Skin epidermis (tissue), 12 donors: ENCODE measurements around the gene ARHGAP32.

Experiments used
- H3K27ac ChIP-seq, 21 experiments: fragments of 200-600 bp; sonication (generic) in 11 of 21; one replicate each; pipeline ENCODE4 v1.5.0; 2020; ENCODE audit warnings: mild to moderate bottlenecking in 3 of 21, inconsistent platforms in 2 of 21, moderate library complexity in 2 of 21
- H3K4me3 ChIP-seq, 7 experiments: fragments of 200-600 bp; sonication (generic) in 2 of 7; one replicate each; pipeline ENCODE4 v1.5.0; 2020; ENCODE audit warnings: inconsistent platforms in 2 of 7, mild to moderate bottlenecking in 2 of 7, moderate library complexity in 1 of 7

The ARHGAP32 gene

DNA sequence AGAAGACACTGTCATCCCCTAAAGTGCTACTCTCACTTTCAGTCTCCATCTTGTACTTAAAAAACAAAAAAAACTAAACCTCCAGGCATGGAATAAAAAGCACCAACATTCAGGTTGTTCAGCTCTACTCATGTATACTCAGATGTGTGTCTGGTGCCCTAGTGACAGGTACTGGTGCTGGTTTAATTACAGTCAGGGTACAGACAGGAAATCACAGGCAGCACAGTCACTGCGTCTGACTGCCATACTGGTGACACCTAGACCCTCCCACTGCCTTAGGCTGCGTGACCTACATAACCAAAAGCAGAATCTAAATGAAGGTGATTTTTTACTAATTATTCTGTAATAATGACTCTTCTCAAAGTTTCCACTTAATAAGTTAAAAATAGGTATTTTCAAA is at the start of gene ARHGAP32:
ARHGAP32 (minus strand) TSS at position 176 of the 400 bp plus-strand sequence; CDS start at position 49, 127 bp downstream.
- peak within 1 kb of the TSS in 2 of 7 experiments; percentile 12 to 23 for H3K4me3 ChIP-seq
- peak within 1 kb of the TSS in 20 of 21 experiments; percentile 2 to 80 (median 69) for H3K27ac ChIP-seq

DNA sequence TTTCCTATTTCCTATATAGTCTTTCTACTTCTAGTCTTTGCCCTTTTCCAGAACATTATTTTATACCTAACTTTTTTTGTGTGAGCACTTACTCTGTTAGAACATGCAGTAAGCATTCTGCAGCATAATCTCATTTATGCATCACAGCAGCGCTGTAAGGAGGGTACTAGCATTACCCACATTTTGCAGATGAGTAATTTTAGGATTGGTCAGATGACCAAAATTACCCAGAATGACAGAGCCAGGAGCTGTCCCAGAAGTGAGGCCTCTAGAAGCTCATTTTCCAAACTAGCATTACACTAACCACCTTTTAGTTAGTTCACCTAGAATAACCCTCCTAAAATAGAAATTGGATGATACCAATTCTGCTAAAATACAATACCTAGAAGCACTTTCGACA is 47.1 kb upstream of the ARHGAP32 start:
- no peak overlapping the region for H3K4me3 ChIP-seq
- H3K27ac ChIP-seq = no peak overlapping the region

DNA sequence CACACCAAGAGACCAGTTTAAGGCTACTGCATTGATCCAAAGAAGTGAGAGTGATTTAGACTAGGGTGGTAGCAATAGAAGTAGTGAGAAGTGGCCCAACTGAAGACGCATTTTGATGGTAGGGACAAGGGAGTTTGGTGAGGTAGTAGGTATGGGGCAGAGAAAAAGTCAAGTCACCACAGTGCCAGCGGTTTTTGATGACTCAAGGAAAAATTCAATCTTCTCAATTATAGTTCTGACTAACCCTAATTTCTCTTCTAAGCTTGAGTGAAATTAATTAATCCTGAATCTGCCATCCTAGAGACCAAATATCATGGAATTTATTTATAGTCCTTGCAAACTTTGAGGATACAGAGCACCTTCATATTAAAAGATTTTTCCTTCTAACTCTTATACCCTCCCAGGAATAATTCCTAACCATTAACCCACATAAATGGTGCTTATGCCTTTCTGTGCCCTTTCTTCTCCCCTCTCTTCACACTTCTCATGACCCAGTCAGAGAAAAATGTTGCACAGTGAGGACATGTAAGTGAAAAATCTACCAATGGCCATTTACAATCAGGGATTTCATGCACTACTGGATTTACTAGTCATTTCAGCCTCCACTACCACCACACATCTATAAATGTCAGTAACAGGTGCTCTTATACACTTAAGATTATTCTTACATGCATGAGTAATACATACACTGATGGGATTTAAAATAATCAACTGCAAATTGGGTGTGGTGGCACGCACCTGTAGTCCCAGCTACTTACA is 45.9 kb upstream of the ARHGAP32 start:
- H3K4me3 ChIP-seq = no peak overlapping the region
- H3K27ac ChIP-seq = no peak overlapping the region

DNA sequence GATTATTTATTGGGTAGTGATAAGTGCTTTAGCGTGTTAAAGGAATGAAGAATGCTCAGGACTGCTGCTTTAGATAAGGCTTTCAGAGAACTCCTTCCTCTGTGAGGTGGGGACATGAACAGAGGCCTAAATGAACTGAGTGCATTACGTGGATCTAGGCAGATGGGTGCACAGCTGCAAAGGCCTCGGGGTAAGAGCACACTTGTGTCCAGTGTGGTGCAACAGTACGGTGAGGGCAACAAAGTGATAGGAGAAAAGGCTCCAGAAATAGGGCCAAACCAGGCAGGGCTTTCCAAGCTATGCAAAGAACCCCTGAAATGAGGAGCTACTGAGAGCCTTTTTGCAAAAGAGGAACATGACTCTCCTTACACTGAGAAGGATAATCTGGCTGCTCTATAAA is 45.3 kb upstream of the ARHGAP32 start:
- H3K4me3 ChIP-seq = no peak overlapping the region

DNA sequence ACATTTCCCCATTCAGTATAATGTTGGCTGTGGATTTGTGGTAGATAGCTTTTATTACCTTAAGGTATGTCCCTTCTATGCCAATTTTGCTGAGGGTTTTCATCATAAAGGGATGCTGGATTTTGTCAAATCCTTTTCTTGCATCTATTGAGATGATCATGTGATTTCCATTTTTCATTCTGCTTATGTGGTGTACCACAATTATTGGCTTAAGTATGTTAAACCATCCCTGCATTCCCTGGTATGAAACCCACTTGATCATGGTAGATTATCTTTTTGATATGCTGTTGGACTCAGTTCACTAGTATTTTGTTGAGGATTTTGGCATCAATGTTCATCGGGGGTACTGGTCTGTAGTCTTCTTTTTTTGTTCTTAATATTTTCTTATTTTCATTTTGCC is 44.7 kb upstream of the ARHGAP32 start:
- Histone ChIP-seq H3K4me3 (no peak overlapping the region), H3K27ac (no peak overlapping the region)

More for the DNA sequence above, 45.3 kb upstream of the ARHGAP32 start:
- H3K27ac ChIP-seq = no peak overlapping the region

DNA sequence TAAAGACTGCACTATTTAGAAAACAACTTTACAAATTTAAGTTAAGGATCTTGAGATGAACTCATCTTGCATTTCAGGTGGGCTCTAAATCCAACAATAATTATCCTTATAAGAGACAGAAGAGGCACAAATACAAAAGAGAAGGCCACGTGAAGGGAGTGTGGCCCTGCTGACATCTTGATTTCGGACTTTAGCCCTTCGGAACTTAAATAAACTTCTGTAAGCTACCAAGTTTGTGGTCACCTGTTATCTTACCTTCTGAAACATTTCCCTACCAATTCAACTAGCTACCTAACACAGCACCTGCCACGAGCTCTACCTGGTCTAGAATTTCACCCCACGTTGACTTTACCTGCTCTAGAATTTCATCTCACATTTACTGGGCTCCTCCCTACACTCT is 42.9 kb upstream of the ARHGAP32 start:
- no peak overlapping the region for H3K27ac ChIP-seq
- H3K4me3 ChIP-seq = no peak overlapping the region

DNA sequence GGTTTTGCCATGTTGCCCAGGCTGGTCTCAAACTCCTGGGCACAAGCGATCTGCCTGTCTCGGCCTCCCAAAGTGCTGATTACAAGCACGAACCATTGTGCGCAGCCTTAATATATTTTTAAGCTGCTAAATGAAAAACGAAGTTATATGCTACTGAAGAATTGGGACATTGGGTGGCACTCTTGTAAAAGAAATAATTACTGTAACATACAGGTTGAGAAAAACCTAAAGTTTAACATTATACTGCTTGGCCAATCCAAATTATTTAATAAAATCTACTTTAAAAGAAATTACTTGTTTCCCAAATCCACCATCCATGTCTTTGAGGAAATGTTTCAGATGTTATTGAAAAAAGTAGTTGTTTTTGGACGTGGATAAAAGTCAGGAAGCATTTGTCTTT is 37.9 kb upstream of the ARHGAP32 start:
- Histone ChIP-seq H3K27ac (no peak overlapping the region), H3K4me3 (no peak overlapping the region)

DNA sequence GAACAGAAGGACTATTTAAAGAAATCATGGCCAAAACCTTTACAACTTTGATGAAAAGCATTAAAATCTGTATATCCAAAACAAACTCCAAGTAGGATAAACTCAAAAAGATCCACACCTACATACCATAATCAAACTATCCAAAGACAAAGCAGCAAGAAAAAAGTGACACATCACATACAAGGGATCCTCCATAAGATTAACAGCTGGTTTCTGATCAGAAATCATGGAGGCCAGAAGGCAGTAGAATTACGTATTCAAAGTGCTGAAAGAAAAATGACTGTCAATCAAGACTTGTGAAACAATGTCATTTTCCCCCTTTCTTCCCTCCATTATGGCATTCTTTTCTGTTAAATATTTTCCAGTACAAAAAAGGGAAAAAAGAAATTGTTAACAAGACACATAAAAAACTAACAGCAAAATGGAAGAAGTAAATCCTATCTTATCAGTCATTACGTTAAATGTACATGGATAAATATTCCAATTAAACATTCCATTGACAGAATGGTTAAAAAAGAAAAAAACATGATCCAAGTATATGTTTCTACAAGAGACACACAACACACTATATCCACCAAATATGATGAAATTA is 34.2 kb upstream of the ARHGAP32 start:
- Histone ChIP-seq H3K27ac (no peak overlapping the region), H3K4me3 (no peak overlapping the region)

DNA sequence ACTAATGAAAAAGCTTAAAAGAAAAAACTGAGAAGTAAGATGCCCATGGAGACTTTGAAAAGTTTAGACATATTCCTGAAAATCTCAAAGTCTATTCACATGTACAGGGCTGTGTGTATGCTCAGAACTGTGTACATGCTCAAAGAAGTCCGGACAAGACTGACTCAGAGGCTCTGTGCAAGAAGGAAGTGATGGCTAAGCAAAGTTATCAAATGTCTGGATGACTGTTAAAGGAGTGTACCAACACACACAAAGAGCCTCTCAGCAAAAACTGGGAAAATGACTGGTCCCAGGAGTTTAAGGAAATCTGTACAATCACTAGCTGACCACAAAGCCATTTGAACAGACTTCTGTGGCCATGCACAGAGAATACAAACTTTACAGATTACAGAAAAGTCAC is 33.1 kb upstream of the ARHGAP32 start:
- Histone ChIP-seq H3K27ac (no peak overlapping the region), H3K4me3 (no peak overlapping the region)

DNA sequence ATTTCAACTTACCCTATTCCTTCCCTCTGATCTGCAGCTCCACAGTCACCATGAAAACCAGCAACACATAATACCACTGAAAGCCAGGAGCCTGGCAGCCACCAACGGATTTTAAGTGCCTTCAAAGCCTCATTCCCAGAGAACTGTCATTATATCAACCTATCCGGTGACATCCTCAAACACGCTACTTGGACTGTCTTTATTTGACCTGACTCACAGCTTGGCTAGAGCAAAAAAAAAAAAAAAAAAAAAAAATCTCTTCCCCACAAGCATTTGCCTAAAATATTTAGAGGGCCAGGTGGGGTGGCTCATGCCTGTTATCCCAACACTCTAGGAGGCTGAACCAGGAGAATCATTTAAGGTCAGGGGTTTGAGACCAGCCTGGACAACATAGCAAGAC is 32.4 kb upstream of the ARHGAP32 start:
- no peak overlapping the region for H3K4me3 ChIP-seq
- H3K27ac ChIP-seq = no peak overlapping the region

DNA sequence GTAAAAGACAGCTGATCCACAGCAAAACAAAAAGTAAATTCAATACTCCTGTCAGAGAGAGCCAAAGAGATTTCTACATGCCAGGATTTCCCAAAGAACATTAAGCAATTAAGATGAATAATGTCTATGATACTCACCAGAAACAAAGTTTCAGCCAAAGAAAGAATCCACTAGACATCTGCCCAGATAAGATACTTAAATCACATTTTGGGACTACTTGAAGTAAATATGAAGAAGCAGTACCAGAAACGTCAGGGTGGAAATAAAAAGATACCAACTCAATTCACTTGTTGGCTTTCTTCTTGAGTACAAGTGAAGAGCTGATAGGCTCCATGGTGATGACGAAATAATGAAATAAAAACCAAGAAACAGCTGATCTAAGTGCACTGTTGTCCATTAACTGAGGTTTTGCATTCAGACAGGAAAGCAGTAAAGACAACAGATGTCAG is 31.6 kb upstream of the ARHGAP32 start:
- Histone ChIP-seq H3K4me3 (no peak overlapping the region), H3K27ac (peak overlapping the region in 1 of 21 experiments; percentile 27)

DNA sequence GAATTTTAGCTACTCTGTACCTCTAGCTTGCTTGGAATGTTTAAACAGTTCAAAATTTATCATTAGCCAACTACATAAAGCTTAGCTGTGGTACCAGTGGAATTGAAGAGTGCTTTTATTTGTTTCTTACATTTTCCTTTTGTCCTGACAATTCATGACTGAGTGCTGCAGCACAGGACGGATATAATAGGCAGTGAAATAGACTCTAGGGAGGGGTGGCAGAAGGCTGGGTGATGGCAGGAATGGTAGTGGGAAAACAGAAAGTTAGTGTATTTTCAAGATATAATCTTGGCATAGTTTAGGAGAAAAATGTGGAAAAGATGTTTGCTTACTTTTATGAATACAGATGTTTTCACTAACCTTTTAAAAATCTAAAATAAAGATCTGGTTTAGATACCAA is 31.1 kb upstream of the ARHGAP32 start:
- H3K4me3 ChIP-seq = no peak overlapping the region
- peak overlapping the region in 4 of 21 experiments; percentile 3 to 66 (median 10) for H3K27ac ChIP-seq

DNA sequence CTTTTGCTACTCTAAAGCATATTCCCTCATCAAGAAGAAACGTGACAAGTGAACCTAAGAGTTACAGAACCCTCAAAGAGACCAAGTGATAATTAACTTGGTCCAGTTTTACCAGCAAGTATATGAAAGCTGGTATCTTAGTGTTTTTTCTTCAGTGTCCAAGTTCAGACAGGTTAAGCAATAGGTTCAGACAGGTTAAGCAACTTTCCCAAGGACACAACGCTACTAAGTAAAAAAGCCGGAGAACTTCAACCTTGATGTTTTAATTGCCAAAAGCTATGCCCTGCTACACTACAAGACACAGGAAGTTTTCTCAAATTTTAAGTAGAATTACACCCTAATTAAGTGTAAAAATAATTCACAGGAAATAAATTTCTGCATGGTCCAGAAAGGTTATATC is 30.0 kb upstream of the ARHGAP32 start:
- Histone ChIP-seq H3K4me3 (no peak overlapping the region), H3K27ac (no peak overlapping the region)

DNA sequence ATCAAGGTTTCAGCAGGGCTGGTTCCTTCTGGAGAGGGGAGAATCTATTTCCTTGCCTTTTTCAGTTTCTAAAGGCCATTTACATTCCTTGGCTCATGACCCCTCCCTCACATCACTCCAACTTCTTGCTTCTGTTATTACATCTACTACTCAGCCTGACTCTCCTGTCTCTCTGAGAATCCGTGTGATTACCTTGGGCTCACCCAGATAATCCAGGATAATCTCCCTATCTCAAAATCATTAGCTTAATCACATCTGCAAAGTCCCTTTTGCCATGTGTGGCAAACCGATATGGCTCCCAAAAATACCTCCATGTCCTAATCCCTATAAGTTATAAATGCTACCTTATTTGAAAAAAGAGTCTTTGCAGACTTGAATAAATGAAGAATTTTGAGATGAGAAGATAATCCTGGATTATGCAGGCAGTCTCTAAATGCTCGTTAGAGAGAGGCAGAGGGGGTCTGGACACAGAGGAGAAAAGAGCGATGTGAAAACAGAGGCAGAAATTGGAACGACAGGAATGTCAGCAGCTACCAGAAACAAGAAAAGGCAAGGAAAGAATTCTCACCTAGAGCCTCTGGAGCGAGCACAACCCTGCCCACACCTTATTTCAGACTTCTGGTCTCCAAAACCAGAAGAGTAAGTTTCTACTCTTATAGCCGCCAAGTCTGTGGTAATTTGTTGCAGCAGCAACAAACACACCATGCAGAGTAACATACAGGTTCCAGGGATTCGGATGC is 23.6 kb upstream of the ARHGAP32 start:
- H3K27ac ChIP-seq = peak overlapping the region in 3 of 21 experiments; percentile 40 to 51 (median 46)
- H3K4me3 ChIP-seq = no peak overlapping the region

DNA sequence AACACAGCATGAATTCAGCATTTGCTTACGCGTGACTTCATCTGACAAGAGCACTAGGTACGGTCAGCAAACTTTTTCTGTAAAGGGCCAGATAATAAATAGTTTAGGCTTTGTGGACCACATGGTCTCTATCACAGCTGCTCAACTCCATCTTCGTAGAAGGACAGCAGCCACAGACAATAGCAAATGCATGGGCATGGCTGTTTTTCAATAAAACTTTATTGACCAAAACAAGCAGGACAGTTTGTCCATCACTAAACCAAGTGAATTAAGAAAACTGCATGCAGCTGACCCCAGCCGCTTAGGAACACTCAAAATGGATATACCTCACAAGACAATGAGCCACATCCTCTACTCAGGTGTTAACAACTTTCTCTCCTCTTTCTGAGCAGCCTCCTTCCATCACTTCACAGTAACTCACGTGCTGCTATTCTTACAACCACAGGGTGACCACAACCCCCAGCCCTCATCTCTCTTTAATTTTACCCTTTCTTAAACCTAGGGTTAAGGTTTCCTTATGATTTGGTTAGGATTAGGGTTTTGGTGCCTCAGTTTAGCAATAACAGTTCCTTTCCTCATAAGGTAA is 22.7 kb upstream of the ARHGAP32 start:
- H3K27ac ChIP-seq = peak overlapping the region in 1 of 21 experiments; percentile 40
- H3K4me3 ChIP-seq = no peak overlapping the region

DNA sequence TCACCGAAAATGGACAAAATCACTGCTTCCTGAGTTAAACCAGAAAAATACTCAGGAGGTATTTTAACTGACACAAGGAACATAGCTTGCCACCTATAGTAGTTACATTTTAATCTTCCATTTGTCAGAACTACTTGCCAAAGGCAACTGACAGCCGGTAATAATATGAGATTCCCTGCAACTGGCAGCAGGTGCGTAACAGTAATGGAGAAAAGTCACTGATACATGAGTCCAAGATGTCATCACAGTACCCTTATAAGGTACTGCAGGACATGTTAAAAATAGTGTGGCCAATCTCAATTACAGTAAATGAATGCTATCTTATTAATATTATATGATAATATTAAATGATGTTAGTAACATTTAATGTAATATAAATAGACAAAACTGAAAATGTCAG is 21.1 kb upstream of the ARHGAP32 start:
- Histone ChIP-seq H3K4me3 (no peak overlapping the region), H3K27ac (no peak overlapping the region)

DNA sequence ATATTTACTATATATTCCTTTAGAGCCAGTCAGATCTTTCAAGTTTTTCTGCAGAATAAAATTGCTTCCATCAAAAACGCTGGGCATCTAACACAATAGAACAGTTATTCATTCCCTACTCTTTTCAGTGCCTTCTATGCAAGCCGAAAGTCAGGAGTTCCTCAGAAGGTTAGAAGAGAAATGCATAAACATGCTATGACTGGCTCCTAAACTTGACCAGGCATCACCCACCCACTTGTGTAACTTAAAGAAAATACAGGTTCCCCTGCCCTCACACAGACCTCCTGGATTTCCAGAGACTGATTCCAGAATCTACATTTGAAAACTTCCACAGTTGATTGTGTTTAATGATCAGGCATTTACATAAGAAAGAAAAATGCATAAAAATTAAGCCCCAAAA is 19.3 kb upstream of the ARHGAP32 start:
- peak overlapping the region in 2 of 21 experiments; percentile 13 to 20 for H3K27ac ChIP-seq
- no peak overlapping the region for H3K4me3 ChIP-seq

DNA sequence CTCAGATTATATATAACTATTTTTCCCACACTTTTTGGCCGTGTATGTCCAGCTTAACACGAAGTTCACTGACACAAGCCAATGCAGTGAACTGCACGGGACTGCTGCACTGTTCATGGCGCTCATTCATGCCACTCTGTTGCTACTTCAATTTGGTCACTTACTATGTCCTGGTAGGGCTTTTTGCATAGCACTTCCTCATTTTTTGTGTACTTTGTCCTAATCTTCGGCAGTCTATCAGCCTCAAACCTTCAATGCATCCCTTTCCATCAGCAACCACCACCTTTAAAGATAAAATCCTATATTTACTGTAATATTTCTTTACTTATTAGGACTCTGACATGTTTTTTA is 18.7 kb upstream of the ARHGAP32 start:
- peak overlapping the region in 4 of 21 experiments; percentile 21 to 55 (median 34) for H3K27ac ChIP-seq
- no peak overlapping the region for H3K4me3 ChIP-seq

DNA sequence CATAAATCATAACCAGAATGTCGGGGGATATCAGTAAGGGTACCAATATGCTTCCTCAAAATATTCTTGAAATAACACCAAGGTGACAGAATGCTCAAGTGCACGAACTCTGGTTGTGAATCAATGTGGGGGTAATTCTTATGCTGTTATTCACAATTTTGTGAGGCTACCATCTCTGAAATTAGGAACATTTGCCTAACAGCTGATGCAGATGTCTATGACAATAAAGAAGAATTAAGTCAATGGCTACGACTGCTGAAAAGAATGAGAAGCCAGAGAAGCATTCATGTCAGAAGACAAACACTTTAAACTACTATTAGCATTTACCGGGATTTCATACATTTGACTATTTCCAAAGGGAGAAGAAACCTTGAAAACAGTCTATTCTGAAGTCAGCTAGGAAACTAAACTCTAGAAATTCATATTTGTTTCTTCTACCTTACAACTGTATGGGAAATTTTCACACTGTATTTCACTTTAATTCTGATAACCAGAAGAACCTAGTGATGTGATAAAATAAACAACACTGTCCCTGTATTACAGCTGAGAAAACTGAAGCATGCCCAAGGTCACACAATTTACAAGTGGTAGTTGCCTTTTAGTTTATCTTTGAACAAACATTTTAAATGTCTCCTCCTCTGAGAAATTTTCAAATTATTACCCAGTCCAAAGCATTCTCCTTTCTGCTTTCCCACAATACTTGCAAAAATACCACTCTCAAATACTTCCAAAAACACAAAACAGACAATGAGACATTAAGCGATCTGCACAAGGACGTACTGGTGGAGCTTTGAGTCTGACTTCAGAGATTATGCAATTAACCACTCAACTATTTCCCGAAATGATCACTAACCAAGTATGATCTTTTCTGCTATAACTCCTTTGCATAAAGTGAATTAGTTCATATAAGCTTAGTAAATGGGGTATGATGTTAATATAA is 18.0 kb upstream of the ARHGAP32 start:
- Histone ChIP-seq H3K4me3 (no peak overlapping the region), H3K27ac (peak overlapping the region in 3 of 21 experiments; percentile 23 to 55 (median 36))
